Myocyte (in vitro differentiated cells): ENCODE measurements around the gene NSUN6. TPM values are rescaled to one million over a fixed set of nuclear protein-coding genes. Genes with fewer than 3 reads are reported as not detected.

Source experiments
- DNase-seq: peaks from one replicate; pipeline ENCODE4 v3.0.0-alpha.2; 2012; ENCODE audit warnings: low read depth
- total RNA-seq: library from RNA; depleted of rRNA; stranded (reverse); fragments of >200 nt; gene quantifications from 2 replicates; pipeline ENCODE4 v1.2.3, GENCODE V29; 2014

The NSUN6 gene
- total RNA-seq, 1 donor from 2014 or later: 5.5 TPM

GRCh38 chr10:18563003-18563726, 88.2 kb downstream of the NSUN6 start:
- no peak for DNase-seq

- DNase-seq: no peak
Observed at GRCh38 chr10:18561861-18562551, 89.4 kb downstream of the NSUN6 start.

DNA sequence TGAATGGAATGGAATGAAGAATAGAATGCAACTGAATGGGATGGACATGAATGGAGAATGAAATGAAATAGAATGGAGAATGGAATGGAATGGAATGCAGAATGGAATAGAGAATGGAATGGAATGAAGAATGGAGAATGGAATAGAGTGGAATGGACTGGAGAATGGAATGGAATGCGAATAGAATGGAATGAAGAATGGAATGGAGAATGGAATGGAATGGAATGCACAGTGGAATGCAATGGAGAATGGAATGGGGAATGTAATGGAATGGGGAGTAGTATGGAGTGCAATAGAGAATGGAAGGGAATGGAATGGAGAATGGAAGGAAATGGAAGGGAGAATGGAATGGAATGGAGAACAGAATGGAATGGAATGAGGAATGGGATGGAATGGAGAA, 93.4 kb downstream of the NSUN6 start:
- no peak for DNase-seq

DNA sequence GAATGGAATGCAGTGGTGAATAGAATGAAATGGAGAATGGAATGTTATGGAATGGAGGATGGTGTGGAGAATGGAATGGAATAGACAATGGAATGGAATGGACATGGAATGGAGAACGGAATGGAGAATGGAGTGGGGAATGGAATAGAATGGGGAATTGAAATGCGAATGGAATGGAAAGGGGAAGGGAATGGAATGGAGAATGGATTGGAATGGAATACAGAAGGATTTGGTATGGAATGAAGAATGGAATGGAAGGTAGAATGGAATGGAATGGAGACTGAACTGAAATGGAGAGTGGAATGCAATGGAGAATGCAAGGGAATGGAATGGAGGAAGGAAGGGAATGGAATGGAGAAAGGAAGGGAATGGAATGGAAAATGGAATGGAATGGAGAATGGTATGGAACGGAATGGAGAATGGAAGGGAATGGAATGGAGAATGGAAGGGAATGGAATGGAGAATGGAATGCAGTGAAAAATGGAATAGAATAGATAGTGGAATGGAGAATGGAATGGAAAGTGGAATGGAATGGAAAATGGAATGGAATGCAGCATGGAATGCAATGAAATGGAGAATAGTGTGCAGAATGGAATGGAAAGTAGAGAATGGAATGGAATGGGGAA, 94.8 kb downstream of the NSUN6 start:
- DNase-seq: no peak

DNA sequence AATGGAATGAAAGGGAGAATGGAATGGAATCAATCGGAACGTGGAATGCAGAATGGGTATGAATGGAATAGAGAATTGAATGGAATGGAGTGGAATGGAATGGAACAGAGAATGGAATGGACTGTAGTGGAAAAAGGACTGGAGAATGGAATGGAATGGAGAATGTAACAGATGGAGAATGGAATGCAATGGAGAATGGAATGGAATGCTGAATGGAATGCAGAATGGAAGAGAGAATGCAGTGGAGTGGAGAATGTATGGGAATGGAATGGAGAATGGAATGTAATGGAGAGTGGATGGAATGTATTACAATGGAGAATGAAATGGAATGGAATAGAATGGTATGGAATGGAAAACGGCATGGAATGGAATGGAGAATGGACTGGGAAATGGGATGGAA, 96.9 kb downstream of the NSUN6 start:
- DNase-seq: no peak

DNA sequence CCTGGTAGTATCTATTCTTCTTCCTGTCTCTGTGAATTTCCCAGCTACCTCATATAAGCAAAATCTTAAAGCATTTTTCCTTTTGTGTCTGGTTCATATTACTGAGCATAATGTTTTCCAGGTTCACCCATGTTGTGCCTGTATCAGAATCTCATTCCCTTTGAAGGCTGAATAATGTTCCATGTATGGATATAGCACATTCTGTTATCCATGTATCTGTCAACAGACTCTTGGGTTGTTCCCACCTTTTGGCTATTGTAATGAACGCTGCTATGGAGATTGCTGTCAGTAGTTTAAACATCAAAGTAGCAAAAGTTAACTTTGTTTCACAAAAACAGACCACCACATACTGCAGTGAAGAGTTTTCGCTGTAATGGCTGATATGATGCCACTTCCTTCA, 99.9 kb downstream of the NSUN6 start:
- DNase-seq: no peak

DNA sequence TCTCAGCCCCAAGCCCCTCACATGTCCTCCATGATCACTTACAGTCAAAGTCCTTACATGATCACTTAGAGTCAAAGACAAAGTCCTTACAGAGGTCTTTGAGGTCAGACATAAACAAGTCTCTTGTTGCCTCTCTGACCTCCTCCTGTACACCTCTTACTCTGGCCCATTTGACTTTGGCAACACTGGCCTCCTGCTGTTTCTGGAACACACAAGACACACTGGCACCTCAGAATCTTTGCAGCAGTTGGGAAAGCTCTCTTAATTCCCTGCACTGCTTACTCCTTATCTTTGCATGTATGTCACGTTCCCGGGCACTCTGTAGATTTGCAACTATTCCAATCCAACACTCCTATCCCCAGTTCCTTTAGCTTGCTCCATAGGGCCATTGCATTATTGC, 102.3 kb downstream of the NSUN6 start:
- no peak for DNase-seq

DNA sequence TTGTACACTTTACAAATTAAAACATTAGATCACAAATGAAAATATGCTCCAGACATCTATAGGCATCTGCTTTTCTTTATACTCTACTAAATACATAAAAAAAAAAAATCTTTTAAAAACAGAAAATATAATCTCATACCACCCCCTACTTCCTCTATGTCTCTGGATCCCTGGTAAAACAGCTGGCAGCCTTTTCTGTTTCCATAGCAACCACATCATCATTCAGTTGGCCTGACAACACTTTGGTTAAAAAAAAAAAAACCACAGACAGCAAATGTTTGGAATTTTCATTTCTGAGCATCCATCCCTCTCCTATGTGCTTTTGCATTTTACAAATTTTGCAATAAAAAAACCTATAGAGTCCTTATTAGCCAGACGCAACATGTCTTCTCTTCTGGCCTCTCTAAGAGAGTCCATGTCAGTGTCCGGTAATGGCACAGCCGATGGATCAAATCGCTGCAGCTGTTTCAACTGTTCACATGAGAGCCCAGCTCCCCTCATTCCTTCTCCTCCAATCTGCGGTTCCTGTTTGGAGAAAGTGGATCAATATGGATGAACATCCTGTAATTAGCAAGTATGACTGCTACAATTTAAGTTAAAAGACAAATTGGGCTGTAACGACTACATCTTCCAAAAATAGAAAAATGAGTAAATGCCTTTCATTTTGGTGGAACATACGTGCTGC, 105.6 kb downstream of the NSUN6 start:
- peak; percentile 10 for DNase-seq

- DNase-seq: no peak
Observed at GRCh38 chr10:18542832-18543231, 108.6 kb downstream of the NSUN6 start.

DNA sequence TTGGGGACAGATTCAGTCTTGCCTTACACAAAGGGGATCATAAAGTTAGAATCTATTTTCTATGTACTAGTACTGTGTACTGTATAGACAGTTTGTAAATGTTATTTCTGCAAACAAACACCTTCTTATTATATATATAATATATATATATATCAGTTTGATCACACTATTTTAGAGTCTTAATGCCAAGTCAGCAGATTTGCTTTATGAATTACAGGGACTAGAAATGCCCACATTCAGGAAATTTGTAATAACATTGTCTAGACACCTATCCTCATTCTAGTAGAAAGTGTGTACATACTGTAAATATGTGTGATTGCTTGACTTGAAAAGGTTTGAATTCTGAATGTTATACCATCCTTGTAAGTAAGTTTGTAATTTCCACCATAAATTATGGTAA, 111.2 kb downstream of the NSUN6 start:
- no peak for DNase-seq

DNA sequence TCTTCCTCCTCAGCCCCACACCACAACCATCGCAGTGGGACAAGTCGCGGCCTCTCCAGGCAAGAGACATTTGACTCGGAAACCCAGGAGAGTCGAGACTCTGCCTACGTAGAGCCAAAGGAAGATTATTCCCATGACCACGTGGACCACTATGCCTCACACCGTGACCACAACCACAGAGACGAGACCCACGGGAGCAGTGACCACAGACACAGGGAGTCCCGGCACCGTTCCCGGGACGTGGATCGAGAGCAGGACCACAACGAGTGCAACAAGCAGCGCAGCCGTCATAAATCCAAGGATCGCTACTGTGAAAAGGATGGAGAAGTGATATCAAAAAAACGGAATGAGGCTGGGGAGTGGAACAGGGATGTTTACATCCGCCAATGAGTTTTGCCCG, 112.1 kb downstream of the NSUN6 start:
- DNase-seq: no peak

DNA sequence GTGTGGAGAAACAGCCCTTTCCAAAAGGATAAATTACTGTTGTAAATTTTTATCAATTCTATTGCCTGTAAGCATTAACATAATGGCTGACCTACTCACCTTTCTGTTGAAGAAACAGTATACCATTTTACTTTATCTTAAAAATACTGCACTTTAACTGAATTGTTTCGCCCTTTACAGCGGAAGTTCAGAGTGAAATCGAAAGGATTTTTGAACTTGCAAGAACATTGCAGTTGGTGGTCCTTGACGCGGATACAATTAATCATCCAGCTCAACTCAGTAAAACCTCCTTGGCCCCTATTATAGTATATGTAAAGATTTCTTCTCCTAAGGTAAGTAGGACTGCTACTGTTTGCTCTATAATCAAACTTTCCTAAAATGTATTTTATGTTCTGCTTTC, 117.5 kb downstream of the NSUN6 start:
- DNase-seq: no peak

GRCh38 chr10:18532881-18533535, 118.4 kb downstream of the NSUN6 start:
- DNase-seq: no peak

DNA sequence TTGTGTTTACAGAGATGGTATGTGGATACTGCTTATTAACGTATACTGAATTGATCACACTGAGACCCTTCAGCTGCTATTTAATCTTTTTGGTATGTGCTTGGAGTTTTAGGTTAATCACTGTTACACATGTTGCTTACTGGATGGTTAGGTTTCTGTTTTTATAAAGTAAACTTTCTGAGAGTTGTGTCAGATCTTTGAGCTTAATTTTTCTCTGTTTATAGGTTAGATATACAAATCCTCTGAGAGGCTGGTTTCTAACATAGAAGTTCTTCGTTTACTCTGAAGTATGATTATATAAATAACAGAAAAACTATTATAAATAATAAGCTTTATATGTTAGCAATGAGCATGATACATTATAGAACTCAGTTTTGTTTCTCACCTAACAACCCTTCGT, 123.1 kb downstream of the NSUN6 start:
- DNase-seq: no peak

DNA sequence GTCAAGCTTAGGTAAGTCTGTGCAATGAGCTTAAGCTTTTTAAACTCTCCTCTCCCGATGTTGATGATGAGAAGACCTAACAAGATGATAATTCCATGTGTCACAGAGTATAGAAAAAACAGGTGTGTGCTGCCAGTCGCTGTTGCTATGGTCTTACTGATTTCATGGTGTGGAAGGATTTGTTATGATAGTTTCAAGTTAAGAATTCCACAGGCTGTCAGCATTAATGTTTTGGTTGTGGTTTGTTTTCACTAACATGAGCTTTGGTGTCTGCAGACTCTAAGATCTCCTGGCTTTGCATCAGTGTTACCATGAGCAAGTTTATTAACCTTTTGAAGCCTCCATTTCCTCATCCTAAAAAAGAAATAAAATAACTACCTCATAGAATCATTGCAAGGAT, 123.7 kb downstream of the NSUN6 start:
- DNase-seq: peak; percentile 4

- DNase-seq: no peak
Observed at GRCh38 chr10:18523858-18524257, 127.5 kb downstream of the NSUN6 start.

GRCh38 chr10:18523025-18523424, 128.4 kb downstream of the NSUN6 start:
- no peak for DNase-seq

DNA sequence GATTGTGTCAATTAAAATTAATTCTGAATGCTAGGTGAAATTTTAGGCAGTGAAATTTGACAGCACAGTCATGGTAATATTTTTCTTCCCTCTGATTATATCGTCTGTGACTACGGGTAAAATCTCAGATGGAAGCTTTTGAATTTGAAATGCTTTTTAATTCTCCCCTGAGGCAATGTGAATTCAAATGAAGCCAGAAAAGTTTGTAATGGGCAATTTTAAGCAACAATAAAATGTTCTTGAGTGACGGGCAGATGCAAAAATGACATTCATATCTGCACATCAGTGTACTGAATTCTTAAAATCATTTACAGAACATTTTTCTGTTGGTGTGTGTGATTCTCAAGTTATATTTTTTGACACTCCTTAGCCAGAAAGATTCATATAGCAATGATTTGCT, 134.5 kb downstream of the NSUN6 start:
- DNase-seq: no peak

DNA sequence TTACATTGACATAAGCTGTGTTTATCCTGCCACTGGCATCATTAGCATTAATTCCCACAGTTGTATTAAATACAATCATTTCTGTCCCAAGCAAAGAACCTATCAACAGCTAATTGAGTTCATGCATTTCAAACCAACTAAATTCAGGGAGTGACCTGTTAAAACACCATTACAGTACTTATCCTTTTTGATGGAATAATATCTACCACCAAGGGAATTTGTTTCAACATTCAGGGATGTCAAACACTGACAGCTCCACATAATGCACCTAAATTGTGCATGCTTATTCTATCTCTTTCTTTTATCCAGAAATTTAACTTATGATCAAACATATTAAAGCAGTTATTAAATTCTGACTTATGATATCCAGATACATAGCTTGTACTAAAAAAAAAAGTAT, 136.8 kb downstream of the NSUN6 start:
- no peak for DNase-seq

DNA sequence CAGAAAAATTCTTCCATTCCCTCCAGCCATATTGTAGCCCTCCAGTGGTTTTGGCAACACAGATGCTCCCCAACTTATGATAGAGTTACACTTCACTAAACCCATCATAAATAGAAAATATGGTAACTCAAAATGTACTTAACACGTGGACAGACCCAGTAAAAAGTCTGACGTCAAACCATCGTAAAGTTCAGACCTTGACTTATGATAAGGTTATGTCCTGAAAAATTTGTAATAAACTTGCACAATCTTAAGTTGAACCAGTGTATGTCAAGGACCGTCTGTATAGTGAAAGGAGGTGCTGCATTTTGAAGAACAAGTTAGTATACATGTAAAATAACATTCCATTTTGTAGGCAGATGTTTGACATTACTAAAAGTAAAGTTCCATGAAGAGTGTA, 142.8 kb downstream of the NSUN6 start:
- no peak for DNase-seq

DNA sequence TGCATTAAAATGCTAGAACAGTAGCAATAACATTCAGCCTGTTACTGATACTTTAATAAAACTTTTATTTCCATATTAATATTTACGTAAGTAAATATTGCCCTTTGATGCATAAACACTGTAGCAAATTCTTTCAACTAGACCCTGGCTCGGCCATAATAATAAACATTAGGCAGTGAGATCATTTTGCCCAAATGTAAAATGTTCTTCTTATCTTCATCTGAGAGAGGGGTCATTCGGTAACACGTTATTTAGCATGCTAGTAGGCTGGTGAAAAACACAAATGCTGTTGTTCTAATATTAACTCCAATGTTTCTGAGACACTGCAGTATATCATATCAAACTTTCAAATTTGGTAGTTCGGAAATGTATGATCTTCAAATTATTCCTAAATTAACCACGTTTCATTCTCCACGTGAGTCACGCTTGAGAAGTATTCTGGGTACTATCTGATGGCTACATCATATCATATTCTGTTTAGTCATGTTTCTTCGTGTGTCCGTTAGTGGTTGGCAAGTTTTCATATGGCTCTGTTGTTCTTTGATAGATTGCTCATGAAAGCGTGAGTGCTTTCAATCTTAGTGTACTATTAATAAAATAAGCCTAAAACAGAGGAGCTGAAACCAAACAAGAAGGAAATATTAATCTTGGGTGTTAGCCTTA, 145.8 kb downstream of the NSUN6 start:
- peak; percentile 50 for DNase-seq
